ENCODE measurements around the gene LOXHD1.

LOXHD1 gene

DNA sequence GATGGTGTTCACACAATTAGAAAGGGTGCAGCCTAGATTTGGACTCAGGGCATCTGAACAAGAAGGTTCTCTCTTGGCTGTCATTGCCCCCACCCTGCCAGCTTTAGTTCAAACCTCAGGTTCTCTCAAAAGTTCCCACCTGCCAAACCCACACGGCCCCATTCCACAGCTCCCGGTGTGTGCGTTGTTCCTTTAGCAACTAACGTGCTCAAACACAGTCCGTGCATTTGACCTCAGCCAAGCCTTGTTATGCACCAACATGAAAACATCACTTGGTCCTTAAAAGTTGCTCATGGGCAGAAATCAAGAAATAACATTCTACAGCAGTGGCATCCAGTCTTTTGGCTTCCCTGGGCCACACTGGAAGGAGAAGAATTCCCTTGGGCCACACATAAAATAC, 32.0 kb downstream of the LOXHD1 start:
- DNase-seq, result no peak

GRCh38 chr18:46624127-46624526, 32.9 kb downstream of the LOXHD1 start:
- no peak for DNase-seq

GRCh38 chr18:46623541-46623940, 33.5 kb downstream of the LOXHD1 start:
- DNase-seq, result no peak

DNA sequence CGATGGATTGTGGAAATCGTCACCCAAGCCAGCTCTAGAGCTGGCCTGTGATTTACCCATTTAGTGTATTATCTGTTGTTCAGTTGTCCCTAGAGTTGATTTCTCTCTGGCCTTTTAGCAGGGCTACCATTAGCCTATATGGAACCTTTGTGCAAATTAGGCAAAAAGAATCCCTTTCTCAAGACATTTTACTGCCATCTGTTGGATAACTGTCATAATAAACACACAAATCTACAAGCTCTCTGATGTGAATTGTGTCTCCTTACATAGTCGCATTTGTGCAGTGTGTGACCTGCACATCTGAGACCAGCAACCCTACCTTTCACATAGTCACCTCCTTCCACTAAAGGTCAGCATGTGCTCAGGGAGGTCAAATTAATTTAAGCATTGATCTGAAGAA, 34.0 kb downstream of the LOXHD1 start:
- peak in 1 of 2 experiments; percentile 13 for DNase-seq

GRCh38 chr18:46622451-46622850, 34.6 kb downstream of the LOXHD1 start:
- no peak for DNase-seq

DNA sequence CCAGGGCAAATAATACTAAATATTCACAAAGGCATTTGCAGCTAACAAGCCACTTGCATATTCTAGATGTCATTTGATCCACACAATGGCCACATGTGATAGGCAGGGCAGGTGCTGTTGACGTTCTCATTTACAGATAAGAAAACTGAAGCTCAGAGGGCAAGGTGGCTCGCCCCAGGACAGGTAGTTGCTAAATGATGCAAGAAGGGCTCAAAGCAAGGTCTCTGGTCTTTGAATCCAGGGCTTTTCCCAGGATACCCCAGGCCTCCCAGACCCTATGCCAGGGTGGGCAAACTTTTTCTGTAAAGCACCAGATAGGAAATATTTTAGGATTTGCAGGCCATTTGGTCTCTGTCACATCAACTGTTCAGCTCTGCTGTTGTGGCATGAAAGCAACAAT, 35.1 kb downstream of the LOXHD1 start:
- no peak for DNase-seq

DNA sequence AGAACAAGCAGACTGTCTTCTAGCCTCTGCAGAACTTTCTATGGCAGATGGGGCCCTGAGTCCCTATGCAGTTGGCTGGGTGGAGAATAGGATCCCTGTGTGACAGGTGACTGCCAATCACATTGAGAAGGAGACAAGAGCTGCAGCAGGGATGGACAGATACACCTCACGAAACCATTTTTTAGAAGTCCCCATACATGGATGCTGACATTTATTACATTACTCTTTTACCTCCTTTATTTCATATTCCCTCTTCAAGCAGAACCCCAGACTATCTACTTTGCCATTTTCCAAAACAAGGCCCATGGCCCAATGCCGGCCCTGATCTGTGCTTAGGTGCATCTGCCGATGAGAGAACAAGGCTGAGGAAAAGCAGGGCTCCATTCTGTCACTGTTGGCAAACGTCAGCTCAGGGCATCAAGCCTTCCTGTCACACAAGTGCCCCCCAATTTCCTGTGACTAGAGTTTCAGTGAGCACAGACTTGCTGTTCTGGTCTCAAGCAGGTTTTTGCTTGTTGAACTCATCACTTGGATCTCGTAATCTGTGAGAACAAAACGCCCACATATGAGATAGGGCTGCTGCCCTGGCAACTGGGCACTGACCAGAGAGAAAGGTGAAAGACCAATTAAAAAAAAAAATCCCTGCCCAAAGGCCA, 35.8 kb downstream of the LOXHD1 start:
- no peak for DNase-seq

DNA sequence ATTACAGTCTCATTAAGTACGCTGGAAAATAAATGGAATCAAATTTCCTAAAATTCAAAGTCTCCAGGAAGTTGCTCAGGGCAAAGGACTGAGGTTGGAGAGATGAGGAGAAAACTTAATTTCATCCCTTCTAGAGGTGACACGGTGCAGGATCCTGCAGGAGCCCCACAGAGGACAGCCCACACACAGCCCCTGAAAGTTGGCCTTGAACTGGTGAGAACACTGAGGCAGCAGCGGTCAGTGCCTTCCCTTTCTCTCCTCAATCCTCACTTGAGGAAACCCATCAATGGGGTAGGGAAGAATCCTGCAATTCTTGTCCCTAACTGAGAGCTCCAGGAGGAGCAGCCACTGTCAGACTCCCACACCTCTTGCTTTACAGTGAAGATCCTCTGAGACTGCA, 37.5 kb downstream of the LOXHD1 start:
- DNase-seq, result no peak

GRCh38 chr18:46615720-46616119, 41.3 kb downstream of the LOXHD1 start:
- DNase-seq, result no peak

- no peak for DNase-seq
Measured at GRCh38 chr18:46609048-46609447, 48.0 kb downstream of the LOXHD1 start.

- DNase-seq, result no peak
Measured at GRCh38 chr18:46607926-46608325, 49.1 kb downstream of the LOXHD1 start.

- no peak for DNase-seq
Measured at GRCh38 chr18:46601141-46601805, 55.7 kb downstream of the LOXHD1 start.

- no peak for DNase-seq
Measured at GRCh38 chr18:46596119-46596518, 60.9 kb downstream of the LOXHD1 start.

DNA sequence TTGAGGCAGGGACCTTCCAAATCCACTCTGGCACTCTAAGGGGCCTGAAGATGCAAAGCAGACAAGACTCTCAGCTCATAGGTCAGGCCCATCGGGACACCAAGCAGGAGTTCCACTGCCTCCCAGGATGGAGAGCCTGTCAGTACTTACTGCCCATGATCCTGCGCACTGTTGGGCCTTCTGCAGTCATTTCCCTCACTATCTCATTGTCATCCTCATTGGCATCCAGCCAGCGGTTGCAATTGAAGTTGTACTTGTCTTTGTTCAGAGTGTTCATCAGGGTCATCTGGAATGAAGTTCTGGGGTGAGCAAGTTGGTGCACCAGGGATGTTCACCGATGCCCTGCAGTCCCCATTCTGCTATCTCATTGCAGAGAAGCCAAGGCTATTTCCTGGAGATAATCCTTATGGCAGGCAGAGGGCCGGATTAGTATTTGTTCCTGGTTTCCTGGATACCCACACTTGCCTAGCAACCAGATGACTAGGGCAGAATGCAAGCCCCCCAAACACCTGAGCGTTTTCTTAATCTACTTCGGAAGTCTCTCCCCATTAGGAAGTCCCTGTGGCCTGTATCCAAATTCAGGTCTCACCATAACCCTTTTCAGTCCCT, 65.1 kb downstream of the LOXHD1 start:
- no peak for DNase-seq

- no peak for DNase-seq
Measured at GRCh38 chr18:46590103-46590502, 66.9 kb downstream of the LOXHD1 start.

DNA sequence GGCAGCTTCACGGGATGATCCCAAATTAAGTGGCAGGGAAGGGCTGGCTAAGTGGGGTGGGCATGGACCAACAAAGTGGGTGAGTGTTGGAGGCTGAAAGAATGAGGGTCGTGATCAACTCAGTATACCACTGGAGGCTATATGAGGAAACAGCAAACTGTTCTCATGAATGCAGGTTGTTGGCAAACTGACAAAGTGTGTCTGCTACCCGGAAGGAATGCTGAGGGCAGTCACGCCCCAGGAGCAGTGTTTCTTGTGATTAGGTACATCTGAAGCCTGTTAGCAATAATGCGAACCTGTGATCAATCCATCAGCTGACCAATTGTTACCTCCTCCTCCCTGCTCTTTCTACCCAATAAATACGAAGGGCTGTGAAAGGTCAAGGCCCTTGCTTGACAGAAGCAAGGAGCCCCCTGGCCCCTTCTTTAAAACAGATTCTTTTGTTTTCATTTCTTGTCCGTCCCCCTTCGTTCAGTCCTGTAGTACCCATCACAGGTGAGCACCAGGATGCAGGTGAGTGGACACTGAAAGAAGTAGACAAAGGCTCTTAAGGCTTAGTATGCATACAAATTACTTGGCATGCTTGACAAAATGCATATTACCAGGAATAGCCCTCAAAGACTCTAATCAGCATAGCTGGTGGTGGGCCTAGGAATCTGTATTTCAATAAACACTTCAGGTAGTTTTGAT, 67.9 kb downstream of the LOXHD1 start:
- DNase-seq, result no peak

GRCh38 chr18:46587600-46587999, 69.4 kb downstream of the LOXHD1 start:
- no peak for DNase-seq

DNA sequence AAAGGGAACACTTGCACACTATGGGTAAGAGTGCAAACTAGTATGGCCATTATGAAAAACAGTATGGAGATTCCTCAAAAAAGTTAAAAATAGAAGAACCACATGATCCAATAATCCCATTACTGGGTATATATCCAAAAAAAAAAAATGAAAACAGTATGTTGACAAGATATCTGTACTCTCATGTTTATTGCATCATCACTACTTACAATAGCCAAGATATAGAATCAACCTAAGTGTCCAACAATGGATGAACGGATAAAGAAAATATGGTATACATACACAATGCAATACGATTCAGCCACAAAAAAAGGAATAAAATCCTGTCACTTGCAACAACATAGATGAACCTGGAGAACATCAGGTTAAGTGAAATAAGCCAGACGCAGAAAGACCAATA, 73.3 kb downstream of the LOXHD1 start:
- no peak for DNase-seq

DNA sequence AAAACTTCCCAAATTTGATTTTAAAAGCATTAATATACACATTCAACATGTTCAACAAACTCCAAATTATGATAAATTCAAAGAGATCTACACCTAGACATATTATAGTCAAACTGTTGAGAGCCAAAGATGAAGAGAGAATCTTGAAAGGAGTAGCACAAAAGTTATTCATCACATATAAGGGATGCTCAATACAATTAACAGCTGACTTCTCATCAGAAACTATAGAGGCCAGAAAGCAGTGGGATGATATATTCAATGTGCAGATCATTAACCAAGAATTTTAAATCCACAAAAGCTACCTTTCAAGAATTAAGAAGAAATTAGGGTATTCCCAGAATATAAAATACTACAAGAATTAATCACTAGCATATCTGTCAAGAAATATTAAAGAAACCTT, 75.4 kb downstream of the LOXHD1 start:
- DNase-seq, result no peak

- DNase-seq, result no peak
Measured at GRCh38 chr18:46578987-46579386, 78.0 kb downstream of the LOXHD1 start.

DNA sequence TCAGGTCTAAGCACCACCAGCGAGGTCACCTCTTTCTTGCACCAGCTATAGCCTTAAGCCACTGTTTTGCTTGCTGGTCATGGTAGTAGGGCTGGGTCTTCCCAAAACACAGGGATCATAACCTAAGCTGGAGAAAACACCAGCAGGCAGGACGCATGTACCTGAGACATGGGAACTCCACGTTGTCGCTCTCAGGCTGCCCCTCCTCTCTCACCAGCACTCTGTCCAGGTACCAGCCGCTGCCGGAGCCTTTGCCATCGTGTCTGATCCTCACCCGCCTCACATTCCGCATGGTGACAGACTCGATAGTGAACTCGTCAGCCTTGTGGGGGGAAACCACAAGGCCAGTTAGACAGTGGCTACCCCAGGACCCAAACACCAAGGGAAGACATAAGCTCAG, 79.5 kb downstream of the LOXHD1 start:
- no peak for DNase-seq

GRCh38 chr18:46575851-46576250, 81.2 kb downstream of the LOXHD1 start:
- DNase-seq, result no peak

DNA sequence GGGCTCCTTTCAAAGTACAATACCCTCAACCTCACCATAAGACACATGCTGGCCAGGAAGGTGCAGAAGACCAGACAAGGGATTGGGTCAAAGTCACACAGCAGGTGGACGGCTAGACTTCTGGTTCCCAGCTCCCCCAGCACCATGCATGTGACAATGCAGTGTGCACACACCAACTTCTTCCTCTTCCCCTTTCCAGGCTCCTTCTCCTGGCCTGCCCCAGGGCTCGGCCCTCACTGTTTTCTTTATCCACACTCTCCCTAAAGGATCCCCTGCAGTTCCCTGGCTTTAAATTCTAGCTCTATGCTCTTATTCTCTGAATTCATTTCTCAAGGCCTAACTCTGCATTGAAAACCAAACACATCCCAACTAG, 82.3 kb downstream of the LOXHD1 start:
- DNase-seq, result no peak

Measured in NCI-H446 (cell line).